ENCODE measurements around the gene POLR3B. TPM values are rescaled to one million over a fixed set of nuclear protein-coding genes. Genes with fewer than 3 reads are reported as not detected.

POLR3B gene
- total RNA-seq, 1 donor from 2014 or later = 8.9 TPM

DNA sequence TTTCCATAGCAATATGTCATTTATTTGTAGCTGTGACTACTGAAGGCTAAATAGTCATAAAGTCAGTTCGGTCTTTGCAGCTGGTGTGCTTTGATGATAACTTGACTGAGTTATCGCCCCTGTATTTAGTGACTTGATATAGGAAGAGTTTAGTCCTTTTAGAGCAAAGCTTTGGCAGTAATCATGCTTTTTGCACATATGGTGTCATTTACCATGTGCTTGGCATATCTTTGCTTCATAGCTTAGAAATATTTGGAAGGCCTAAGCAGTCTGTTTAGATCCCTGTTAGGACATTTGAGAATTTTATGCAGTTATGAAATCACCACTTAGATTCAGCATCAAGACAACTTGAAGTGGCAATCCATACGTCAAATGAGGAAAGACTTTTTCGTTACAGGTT is 31.6 kb downstream of the POLR3B start:
- H3K9me3 Mint-ChIP-seq = no peaks in the 10 kb centered on the region
- DNase-seq (ENCODE audit: low spot score) = no peak
- H3K27ac Mint-ChIP-seq = no peak overlapping the region
- no peaks in the 10 kb centered on the region for H3K27me3 Mint-ChIP-seq (ENCODE audit: low read depth)
- no peak overlapping the region for H3K4me3 Mint-ChIP-seq (ENCODE audit: low read depth)
- H3K36me3 Mint-ChIP-seq (ENCODE audit: low read depth) = peaks cover 18% of the 10 kb centered on the region
- no peaks in the 10 kb centered on the region for H3K4me1 Mint-ChIP-seq (ENCODE audit: low read depth)
- intact Hi-C loops (cut with micrococcal nuclease) = loop anchor here (5.0 kb wide), 1 partner anchor 453 kb away; no protein-coding TSS in a partner anchor

- Mint-ChIP-seq H3K4me3 (ENCODE audit: low read depth) (no peak overlapping the region), H3K36me3 (ENCODE audit: low read depth) (peaks cover 45% of the 10 kb centered on the region), H3K27me3 (ENCODE audit: low read depth) (no peaks in the 10 kb centered on the region), H3K9me3 (no peaks in the 10 kb centered on the region), H3K4me1 (ENCODE audit: low read depth) (no peaks in the 10 kb centered on the region), H3K27ac (no peak overlapping the region)
- intact Hi-C loops (cut with micrococcal nuclease) = no loop called here
- no peak for DNase-seq (ENCODE audit: low spot score)
These were observed 35.2 kb downstream of the POLR3B start for GRCh38 chr12:106392759-106393158.

DNA sequence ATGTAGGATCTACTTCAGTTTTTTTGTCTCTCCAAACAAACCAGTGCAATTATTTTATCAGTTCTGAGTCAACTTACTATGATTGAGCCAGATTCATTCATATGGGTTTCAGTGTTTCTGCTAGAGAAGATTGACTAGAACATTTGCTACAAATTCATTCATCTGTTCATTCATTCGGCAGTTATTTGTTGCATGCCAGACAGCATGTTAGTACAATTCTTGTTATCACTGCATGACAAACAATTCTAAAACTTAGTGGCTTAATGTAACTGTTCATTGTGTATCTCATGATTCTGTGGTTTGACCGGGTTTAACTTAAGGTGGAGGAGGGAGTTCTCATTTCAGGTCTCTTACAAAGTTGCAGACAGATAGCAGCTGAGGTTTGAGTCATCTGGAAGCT is 52.3 kb downstream of the POLR3B start:
- Mint-ChIP-seq H3K4me1 (ENCODE audit: low read depth) (peaks cover 5% of the 10 kb centered on the region), H3K36me3 (ENCODE audit: low read depth) (peaks cover 20% of the 10 kb centered on the region), H3K9me3 (no peaks in the 10 kb centered on the region), H3K27ac (no peak overlapping the region), H3K4me3 (ENCODE audit: low read depth) (no peak overlapping the region), H3K27me3 (ENCODE audit: low read depth) (no peaks in the 10 kb centered on the region)
- intact Hi-C loops (cut with micrococcal nuclease) = no loop called here
- DNase-seq (ENCODE audit: low spot score) = no peak

DNA sequence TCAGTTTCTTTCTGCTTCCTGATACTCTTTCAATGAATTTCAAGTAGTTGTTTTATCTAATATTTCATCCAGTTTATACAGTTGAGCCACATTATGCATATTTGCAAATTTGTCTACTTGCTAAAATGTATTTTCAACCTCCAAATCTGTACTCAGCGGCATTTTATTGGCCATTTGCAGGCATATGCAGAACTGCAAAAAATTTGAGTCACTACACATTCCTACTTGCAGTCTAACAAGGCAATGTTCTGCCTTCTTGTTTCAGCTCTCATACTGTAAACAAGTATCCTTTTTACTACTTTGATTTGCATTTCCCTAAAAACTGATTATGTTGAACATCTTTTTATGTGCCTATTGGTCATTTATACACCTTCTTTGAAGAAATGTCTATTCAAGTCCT is 55.0 kb downstream of the POLR3B start:
- Mint-ChIP-seq H3K27me3 (ENCODE audit: low read depth) (no peaks in the 10 kb centered on the region), H3K4me1 (ENCODE audit: low read depth) (peaks cover 5% of the 10 kb centered on the region), H3K9me3 (no peaks in the 10 kb centered on the region), H3K4me3 (ENCODE audit: low read depth) (no peak overlapping the region), H3K36me3 (ENCODE audit: low read depth) (peaks cover 22% of the 10 kb centered on the region), H3K27ac (no peak overlapping the region)
- intact Hi-C loops (cut with micrococcal nuclease) = no loop called here
- DNase-seq (ENCODE audit: low spot score) = no peak

GRCh38 chr12:106415134-106415533 is 57.6 kb downstream of the POLR3B start:
- H3K4me3 Mint-ChIP-seq (ENCODE audit: low read depth) = no peak overlapping the region
- H3K27me3 Mint-ChIP-seq (ENCODE audit: low read depth) = no peaks in the 10 kb centered on the region
- peaks cover 22% of the 10 kb centered on the region for H3K36me3 Mint-ChIP-seq (ENCODE audit: low read depth)
- DNase-seq (ENCODE audit: low spot score) = no peak
- H3K4me1 Mint-ChIP-seq (ENCODE audit: low read depth) = peaks cover under 1% of the 10 kb centered on the region
- H3K27ac Mint-ChIP-seq = no peak overlapping the region
- H3K9me3 Mint-ChIP-seq = no peaks in the 10 kb centered on the region
- intact Hi-C loops (cut with micrococcal nuclease) = no loop called here

DNA sequence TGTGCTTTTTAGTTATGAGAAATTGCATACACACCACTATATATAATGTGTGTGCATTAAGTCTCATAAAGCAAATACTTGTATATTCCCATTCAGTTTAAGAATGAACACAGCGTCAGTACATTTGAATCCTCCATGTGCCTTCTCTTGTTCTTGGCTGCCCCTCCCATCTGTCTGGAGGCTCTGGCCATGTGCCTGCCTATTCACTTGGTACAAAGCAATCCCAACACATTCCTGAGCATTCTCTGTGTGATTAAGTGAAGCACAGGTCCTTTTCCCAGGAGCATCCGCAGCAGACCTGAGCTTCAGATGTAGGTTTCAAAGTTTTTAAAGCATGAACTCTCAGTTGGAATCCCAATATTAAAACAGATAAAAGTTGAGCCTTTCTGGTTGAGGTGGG is 58.7 kb downstream of the POLR3B start:
- H3K4me3 Mint-ChIP-seq (ENCODE audit: low read depth) = no peak overlapping the region
- no peak for DNase-seq (ENCODE audit: low spot score)
- peaks cover 19% of the 10 kb centered on the region for H3K36me3 Mint-ChIP-seq (ENCODE audit: low read depth)
- no peak overlapping the region for H3K27ac Mint-ChIP-seq
- intact Hi-C loops (cut with micrococcal nuclease) = no loop called here
- H3K27me3 Mint-ChIP-seq (ENCODE audit: low read depth) = no peaks in the 10 kb centered on the region
- H3K4me1 Mint-ChIP-seq (ENCODE audit: low read depth) = no peaks in the 10 kb centered on the region
- no peaks in the 10 kb centered on the region for H3K9me3 Mint-ChIP-seq

DNA sequence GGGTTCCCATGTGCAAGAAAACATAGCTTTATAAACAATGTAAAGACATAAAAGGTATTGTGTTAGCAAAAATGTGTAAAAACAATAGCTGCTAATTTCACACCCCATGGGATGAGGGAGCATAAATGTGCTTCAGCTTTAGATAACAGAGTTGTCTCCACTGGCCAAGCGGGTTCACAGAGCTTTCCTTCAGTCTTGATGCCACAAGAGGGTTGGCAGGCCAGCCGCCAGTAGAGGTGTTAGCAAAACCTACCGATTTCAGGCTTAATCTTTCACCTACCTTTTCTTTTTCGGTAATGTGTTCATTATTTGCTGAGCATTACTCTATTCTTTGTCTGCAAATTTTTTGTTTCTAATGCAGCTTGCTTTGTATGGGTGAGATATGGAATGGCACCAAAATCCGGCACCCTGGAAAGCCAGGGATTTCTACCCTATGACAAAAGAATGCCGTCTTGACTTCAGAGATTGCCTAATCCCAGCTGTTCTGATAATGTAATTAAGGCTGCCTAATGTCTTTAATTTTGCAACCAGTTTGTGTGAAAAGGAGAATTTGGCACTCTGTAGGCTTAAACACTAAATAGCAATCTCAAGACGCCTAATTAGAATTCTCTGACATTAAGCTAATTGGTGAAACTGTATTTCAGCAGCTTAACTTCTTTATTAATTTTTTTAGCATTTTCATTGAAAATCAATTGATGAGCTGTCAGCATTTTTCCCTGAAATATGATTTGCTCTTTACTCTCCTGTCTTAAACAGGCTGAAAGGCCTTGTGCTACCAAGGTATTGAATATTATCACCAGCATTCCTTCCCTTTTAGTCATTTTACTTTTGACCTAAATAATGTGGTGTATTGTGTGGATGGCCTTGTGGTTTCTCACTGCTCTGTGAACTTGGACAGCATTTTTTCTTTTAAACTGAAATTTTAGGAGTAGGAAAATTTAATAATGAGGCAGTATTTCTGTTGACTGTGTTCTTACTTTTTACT is 60.7 kb downstream of the POLR3B start:
- H3K4me1 Mint-ChIP-seq (ENCODE audit: low read depth) = no peaks in the 10 kb centered on the region
- intact Hi-C loops (cut with micrococcal nuclease) = no loop called here
- no peaks in the 10 kb centered on the region for H3K9me3 Mint-ChIP-seq
- H3K27me3 Mint-ChIP-seq (ENCODE audit: low read depth) = no peaks in the 10 kb centered on the region
- no peak overlapping the region for H3K4me3 Mint-ChIP-seq (ENCODE audit: low read depth)
- peaks cover 19% of the 10 kb centered on the region for H3K36me3 Mint-ChIP-seq (ENCODE audit: low read depth)
- no peak for DNase-seq (ENCODE audit: low spot score)
- H3K27ac Mint-ChIP-seq = no peak overlapping the region

DNA sequence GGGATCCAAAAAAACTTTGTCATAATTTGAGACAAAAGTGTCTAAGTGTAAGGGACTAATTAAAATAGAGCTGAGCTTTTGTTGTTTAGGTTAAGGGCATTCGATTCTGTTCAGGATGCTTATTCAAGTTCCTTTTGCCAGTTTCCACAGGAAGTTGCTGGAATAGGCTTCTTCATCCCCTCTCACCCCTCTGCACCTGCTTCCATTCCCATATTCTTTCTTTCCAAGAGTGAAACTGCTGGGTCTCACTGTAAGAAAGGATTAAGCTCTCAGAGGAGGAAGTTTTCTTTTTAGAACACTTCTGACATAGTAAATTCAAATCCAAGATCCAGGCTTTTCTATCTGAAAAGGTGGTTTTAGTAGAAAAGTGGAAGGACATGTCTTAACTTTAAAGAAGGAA is 61.4 kb downstream of the POLR3B start:
- intact Hi-C loops (cut with micrococcal nuclease) = no loop called here
- peaks cover 16% of the 10 kb centered on the region for H3K36me3 Mint-ChIP-seq (ENCODE audit: low read depth)
- DNase-seq (ENCODE audit: low spot score) = no peak
- no peaks in the 10 kb centered on the region for H3K9me3 Mint-ChIP-seq
- H3K4me1 Mint-ChIP-seq (ENCODE audit: low read depth) = no peaks in the 10 kb centered on the region
- H3K27me3 Mint-ChIP-seq (ENCODE audit: low read depth) = no peaks in the 10 kb centered on the region
- no peak overlapping the region for H3K4me3 Mint-ChIP-seq (ENCODE audit: low read depth)
- H3K27ac Mint-ChIP-seq = no peak overlapping the region

- Mint-ChIP-seq H3K27ac (no peak overlapping the region), H3K36me3 (ENCODE audit: low read depth) (peaks cover 5% of the 10 kb centered on the region), H3K9me3 (no peaks in the 10 kb centered on the region), H3K4me3 (ENCODE audit: low read depth) (no peak overlapping the region), H3K4me1 (ENCODE audit: low read depth) (no peaks in the 10 kb centered on the region), H3K27me3 (ENCODE audit: low read depth) (no peaks in the 10 kb centered on the region)
- intact Hi-C loops (cut with micrococcal nuclease) = no loop called here
- no peak for DNase-seq (ENCODE audit: low spot score)
These were observed 65.7 kb downstream of the POLR3B start for GRCh38 chr12:106423291-106423690.

- Mint-ChIP-seq H3K36me3 (ENCODE audit: low read depth) (peaks cover 5% of the 10 kb centered on the region), H3K9me3 (no peaks in the 10 kb centered on the region), H3K4me1 (ENCODE audit: low read depth) (no peaks in the 10 kb centered on the region), H3K27ac (no peak overlapping the region), H3K27me3 (ENCODE audit: low read depth) (no peaks in the 10 kb centered on the region), H3K4me3 (ENCODE audit: low read depth) (no peak overlapping the region)
- DNase-seq (ENCODE audit: low spot score) = no peak
- intact Hi-C loops (cut with micrococcal nuclease) = no loop called here
These were observed 67.6 kb downstream of the POLR3B start for GRCh38 chr12:106425061-106425702.

GRCh38 chr12:106427917-106428316 is 70.4 kb downstream of the POLR3B start:
- Mint-ChIP-seq H3K4me3 (ENCODE audit: low read depth) (no peak overlapping the region), H3K27ac (no peak overlapping the region), H3K4me1 (ENCODE audit: low read depth) (no peaks in the 10 kb centered on the region), H3K9me3 (no peaks in the 10 kb centered on the region), H3K36me3 (ENCODE audit: low read depth) (no peaks in the 10 kb centered on the region), H3K27me3 (ENCODE audit: low read depth) (no peaks in the 10 kb centered on the region)
- no peak for DNase-seq (ENCODE audit: low spot score)
- intact Hi-C loops (cut with micrococcal nuclease) = no loop called here

GRCh38 chr12:106428384-106428783 is 70.8 kb downstream of the POLR3B start:
- no peak for DNase-seq (ENCODE audit: low spot score)
- Mint-ChIP-seq H3K9me3 (no peaks in the 10 kb centered on the region), H3K36me3 (ENCODE audit: low read depth) (no peaks in the 10 kb centered on the region), H3K4me1 (ENCODE audit: low read depth) (no peaks in the 10 kb centered on the region), H3K27ac (no peak overlapping the region), H3K27me3 (ENCODE audit: low read depth) (no peaks in the 10 kb centered on the region), H3K4me3 (ENCODE audit: low read depth) (no peak overlapping the region)
- intact Hi-C loops (cut with micrococcal nuclease) = no loop called here

DNA sequence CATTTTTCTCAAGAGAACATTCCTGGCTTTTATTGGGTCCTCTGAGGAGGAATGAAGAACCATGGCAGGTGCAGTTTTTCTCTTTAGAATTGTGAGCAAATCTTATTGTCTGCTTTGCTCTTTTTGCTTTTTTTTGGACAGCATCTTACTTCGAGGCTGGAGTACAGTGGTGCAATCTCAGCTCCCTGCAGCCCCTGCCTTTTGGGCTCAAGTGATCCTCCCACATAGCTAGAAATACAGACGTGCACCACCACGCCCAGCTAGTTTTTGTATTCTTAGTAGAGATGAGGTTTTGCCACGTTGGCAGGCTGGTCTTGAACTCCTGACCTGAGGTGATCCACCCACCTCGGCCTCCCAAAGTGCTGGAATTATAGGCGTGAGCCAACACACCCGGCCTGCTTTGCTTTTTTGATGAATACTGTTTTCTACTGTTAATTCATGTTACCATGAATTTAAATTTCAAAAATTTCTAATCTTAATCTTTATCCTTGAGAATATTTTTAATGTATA is 71.5 kb downstream of the POLR3B start:
- H3K9me3 Mint-ChIP-seq = no peaks in the 10 kb centered on the region
- no peaks in the 10 kb centered on the region for H3K36me3 Mint-ChIP-seq (ENCODE audit: low read depth)
- intact Hi-C loops (cut with micrococcal nuclease) = no loop called here
- no peak for DNase-seq (ENCODE audit: low spot score)
- no peak overlapping the region for H3K4me3 Mint-ChIP-seq (ENCODE audit: low read depth)
- H3K27me3 Mint-ChIP-seq (ENCODE audit: low read depth) = no peaks in the 10 kb centered on the region
- H3K4me1 Mint-ChIP-seq (ENCODE audit: low read depth) = no peaks in the 10 kb centered on the region
- H3K27ac Mint-ChIP-seq = no peak overlapping the region

Measured in activated T-helper 2 cell treated with anti-CD3 and anti-CD28 coated beads, Interferon-gamma antibody, Interleukin-2, Interleukin-4, amounts not matched to agents 10 μg/mL and 5 μg/mL and 100 μg/mL, durations not matched to agents 14 hours and 24 hours and 36 hours (primary cell).